HepG2 (cell line): Measurements from ENCODE around the gene SURF1. TPM values are rescaled to one million over a fixed set of nuclear protein-coding genes. Genes with fewer than 3 reads are reported as not detected.

Source experiments
- ATAC-seq: fragments of 200-7000 bp; cut with Tn5 transposase; 3 replicates; pipeline ENCODE4 v1.9.1; 2020; ENCODE audit warnings: mild to moderate bottlenecking, moderate library complexity
- BruUV-seq: library from RNA; stranded (reverse); fragments of 400-500 nt; replicated peaks from 2 replicates; lab custom pipeline; 2021; lab: Mats Ljungman, UMichigan
- CTCF ChIA-PET: fragments of 300-600 bp; formaldehyde crosslinking; extraction: SDS; loops from one replicate; lab custom pipeline; 2021; ENCODE audit warnings: low total read pairs, inconsistent platforms, low intra/inter-chr PET ratio; lab: Yijun Ruan, JAX
- POLR2A ChIA-PET: fragments of 350-600 bp; sonication (Branson Sonifier 250); formaldehyde crosslinking; loops from one replicate; lab custom pipeline; 2020; ENCODE audit warnings: antibody characterized with exemption, inconsistent platforms; lab: Yijun Ruan, JAX
- DNase-seq: peaks from one replicate; pipeline ENCODE4 v3.0.0-alpha.2; 2015; ENCODE audit warnings: low spot score
- FAIRE-seq: peaks from 3 replicates; lab custom pipeline; 2011; peaks lifted over from hg19 to GRCh38; lab: Jason Lieb, UNC
- H2AFZ ChIP-seq: one replicate; pipeline ENCODE4 v1.6.1; 2011; ENCODE audit warnings: low read length, inconsistent platforms
- H3K27ac ChIP-seq: fragments of 300-600 bp; 3 replicates; pipeline ENCODE4 v1.8.0; 2011; ENCODE audit warnings: mixed run types, mild to moderate bottlenecking, mixed read lengths, low read length, inconsistent platforms; ENCODE audit not compliant: insufficient read depth; ENCODE audit errors: extremely low read length
- H3K27me3 ChIP-seq, 2 experiments: fragments of 200-600 bp in 1 of 2; 2 replicates in 1 of 2; 3 replicates in 1 of 2; pipeline versions ENCODE4 v1.6.0 to v1.8.0; 2011; ENCODE audit warnings: low read length in 2 of 2, mild to moderate bottlenecking in 2 of 2, moderate library complexity in 2 of 2, inconsistent platforms in 1 of 2; ENCODE audit not compliant: insufficient read depth in 2 of 2, control insufficient read depth in 1 of 2
- H3K36me3 ChIP-seq, 2 experiments: fragments of 200-600 bp in 1 of 2; replicated peaks in 1 of 2; 2 replicates in 1 of 2; 3 replicates in 1 of 2; pipeline versions ENCODE4 v1.5.1 to v1.8.0; 2011; ENCODE audit warnings: low read length in 2 of 2, inconsistent platforms in 1 of 2; ENCODE audit not compliant: insufficient read depth in 2 of 2, control insufficient read depth in 1 of 2
- H3K4me1 ChIP-seq: 2 replicates; pipeline ENCODE4 v1.5.1; 2012; ENCODE audit warnings: low read length, inconsistent platforms; ENCODE audit not compliant: insufficient read depth
- H3K4me2 ChIP-seq: 2 replicates; pipeline ENCODE4 v1.6.0; 2011; ENCODE audit warnings: low read depth, low read length, inconsistent platforms
- H3K4me3 ChIP-seq, 3 experiments: fragments of 200-600 bp in 1 of 3; sonication (generic), shearing (Covaris generic) in 1 of 3; replicated peaks in 1 of 3; 2 replicates each; pipeline ENCODE4 v1.5.1; 2011 to 2016; ENCODE audit warnings: low read length in 3 of 3, inconsistent platforms in 2 of 3, low read depth in 2 of 3, mild to moderate bottlenecking in 2 of 3, control low read depth in 1 of 3, mixed read lengths in 1 of 3; ENCODE audit not compliant: insufficient read depth in 1 of 3
- H3K79me2 ChIP-seq: one replicate; pipeline ENCODE4 v1.6.1; 2011; ENCODE audit warnings: low read length, inconsistent platforms; ENCODE audit not compliant: insufficient read depth
- H3K9ac ChIP-seq: 2 replicates; pipeline ENCODE4 v1.6.0; 2011; ENCODE audit warnings: mild to moderate bottlenecking, low read depth, low read length, inconsistent platforms; ENCODE audit not compliant: insufficient read depth
- H3K9me3 ChIP-seq: 2 replicates; pipeline ENCODE4 v1.5.1; 2012; ENCODE audit warnings: mild to moderate bottlenecking, low read length
- H4K20me1 ChIP-seq: 2 replicates; pipeline ENCODE4 v1.6.0; 2011; ENCODE audit warnings: inconsistent platforms, mild to moderate bottlenecking, low read length, moderate library complexity; ENCODE audit not compliant: insufficient read depth
- AGO2 ChIP-seq: fragments of 200-400 bp; formaldehyde crosslinking; optimal IDR thresholded peaks from 2 replicates; pipeline ENCODE3; 2017; ENCODE audit warnings: mild to moderate bottlenecking, low read depth, low read length, moderate library complexity
- CEBPG ChIP-seq: IDR thresholded peaks from 2 replicates; pipeline ENCODE4 v1.6.1; 2016
- CENPT ChIP-seq: sonication (generic); formaldehyde crosslinking; IDR thresholded peaks from 2 replicates; pipeline ENCODE4 v1.8.0; 2022; ENCODE audit warnings: low read depth, mild to moderate bottlenecking, moderate library complexity, missing genetic modification reagents
- DZIP1 ChIP-seq: sonication (generic); formaldehyde crosslinking; IDR thresholded peaks from 2 replicates; pipeline ENCODE4 v1.5.0; 2020; ENCODE audit warnings: mild to moderate bottlenecking, missing genetic modification reagents
- KDM4B ChIP-seq: sonication (generic); formaldehyde crosslinking; IDR thresholded peaks from 2 replicates; pipeline ENCODE4 v1.4.0; 2020; ENCODE audit warnings: missing genetic modification reagents
- MLXIP ChIP-seq: sonication (generic); formaldehyde crosslinking; IDR thresholded peaks from 2 replicates; pipeline ENCODE4 v1.9.0; 2021; ENCODE audit warnings: missing genetic modification reagents, borderline replicate concordance
- POLR2A ChIP-seq, 2 experiments: IDR thresholded peaks; 2 replicates each; pipeline ENCODE4 v1.6.1; 2011; ENCODE audit warnings: low read depth in 2 of 2, low read length in 2 of 2, mild to moderate bottlenecking in 1 of 2, moderate library complexity in 1 of 2; ENCODE audit not compliant: insufficient read depth in 1 of 2
- SKI ChIP-seq: fragments of 450-650 bp; IDR thresholded peaks from one replicate; pipeline ENCODE4 v1.6.1; 2018; ENCODE audit warnings: mild to moderate bottlenecking; ENCODE audit not compliant: partially characterized antibody
- STAT6 ChIP-seq: sonication (generic); formaldehyde crosslinking; IDR thresholded peaks from 2 replicates; pipeline ENCODE4 v1.4.0; 2020; ENCODE audit warnings: missing genetic modification reagents, mild to moderate bottlenecking, borderline replicate concordance
- TEAD2 ChIP-seq: sonication (generic); formaldehyde crosslinking; IDR thresholded peaks from 2 replicates; pipeline ENCODE4 v1.9.0; 2021; ENCODE audit warnings: missing genetic modification reagents
- ZFP36 ChIP-seq: fragments of 150-350 bp; IDR thresholded peaks from 2 replicates; pipeline ENCODE4 v1.6.1; 2018; ENCODE audit warnings: borderline replicate concordance, low read length, low read depth; ENCODE audit not compliant: partially characterized antibody
- ZNF296 ChIP-seq: sonication (generic); formaldehyde crosslinking; conservative IDR thresholded peaks from 2 replicates; pipeline ENCODE4 v1.5.0; 2020; ENCODE audit warnings: mild to moderate bottlenecking, missing genetic modification reagents
- ZNF547 ChIP-seq: sonication (generic); formaldehyde crosslinking; IDR thresholded peaks from 2 replicates; pipeline ENCODE4 v1.5.1; 2020; ENCODE audit warnings: mild to moderate bottlenecking, missing genetic modification reagents
- ZNF556 ChIP-seq: sonication (generic); formaldehyde crosslinking; IDR thresholded peaks from 2 replicates; pipeline ENCODE4 v1.4.0; 2020; ENCODE audit warnings: mild to moderate bottlenecking, missing genetic modification reagents, borderline replicate concordance
- ZSCAN31 ChIP-seq: sonication (generic); formaldehyde crosslinking; IDR thresholded peaks from 2 replicates; pipeline ENCODE4 v1.5.0; 2020; ENCODE audit warnings: low read depth, mild to moderate bottlenecking, missing genetic modification reagents
- WGBS: methylation state at CpG from one replicate; pipeline ENCODE4 v1.1.6; 2017; ENCODE audit warnings: low lambda C conversion rate; 5-methylcytosine and 5-hydroxymethylcytosine counted together
- in situ Hi-C: cut with HindIII; loops from 2 replicates; pipeline ENCODE4 v1.10.0; 2017; ENCODE audit warnings: low pct_unique_long_range_greater_than_20kb; ENCODE audit not compliant: extremely low pct_ligation_motif_present
- intact Hi-C: fragments of 100-400 bp; cut with micrococcal nuclease; formaldehyde crosslinking; loops from one replicate; pipeline ENCODE4 v1.10.0; 2022; ENCODE audit not compliant: unreplicated experiment
- polyA plus RNA-seq, 8 experiments: library from polyadenylated mRNA; depleted of rRNA in 3 of 8; stranded (reverse) in 7 of 8; unstranded in 1 of 8; fragments of >200 nt; fragmentation: Illumina TruSeq in 4 of 8; extraction: Trizol in 4 of 8; gene quantifications; 2 replicates each; pipeline versions ENCODE4 v1.2.1 to v1.2.3, GENCODE V29; 2011 to 2016; ENCODE audit warnings: low read depth in 4 of 8, missing spikeins in 1 of 8, mixed read lengths in 1 of 8; ENCODE audit not compliant: insufficient read depth in 1 of 8
- total RNA-seq, 5 experiments: library from RNA; depleted of rRNA; stranded (reverse); fragments of >200 nt; fragmentation: Illumina TruSeq; extraction: Trizol; gene quantifications; 2 replicates each; pipeline ENCODE4 v1.2.3, GENCODE V29; 2016; ENCODE audit warnings: low read depth in 1 of 5

Gene SURF1
- total and polyA plus RNA-seq, 2 of the 13 experiments (the other 11 are each of a cell fraction or from before 2014, with no cell fraction given) = 17.8 to 40.7 TPM

GRCh38 chr9:133335924-133336811, 20.1 kb downstream of the SURF1 start, which contains the start of gene SURF6:
SURF6 (minus strand) TSS chr9:133336188; CDS start chr9:133336132, 56 bp downstream.
- DNase-seq = peak; percentile 78
- no peaks in the 10 kb centered on the region; a peak in 1 of 5 replicates for H3K27me3 ChIP-seq
- H3K4me3 ChIP-seq = peak within 1 kb of the TSS; percentile 82 to 91 (median 84)
- H4K20me1 ChIP-seq = 0 out of 2 replicates have a peak, but pooled peaks cover 5% of the 10 kb centered on the region
- peak; percentile 26 for FAIRE-seq
- peak; percentile 90 for ATAC-seq
- 25% methylated on average over 26 of the region's 70 CpGs for WGBS
- peaks cover 21 to 49% of the 10 kb centered on the region in 2 experiments; a peak in 4 of 5 replicates for H3K36me3 ChIP-seq
- BruUV-seq = TSS peak; percentile 89
- peak within 1 kb of the TSS; percentile 91 for H3K9ac ChIP-seq
- intact Hi-C loops (no loop called here), in situ Hi-C loops (no loop called here)
- H3K9me3 ChIP-seq = no peaks in the 10 kb centered on the region
- H3K79me2 ChIP-seq = peaks cover 26% of the 10 kb centered on the region
- H3K27ac ChIP-seq = peak within 1 kb of the TSS; percentile 70
- H3K4me2 ChIP-seq = peak within 1 kb of the TSS; percentile 85
- H3K4me1 ChIP-seq = peaks cover 22% of the 10 kb centered on the region
- H2AFZ ChIP-seq = no peak within 1 kb of the TSS
- POLR2A ChIA-PET = interaction anchor here (1.6 kb wide), 1 partner anchor 12 kb away, joined by 7 read pairs; the partner anchor contains the start of genes MED22 and RPL7A
- CTCF ChIA-PET = no interaction called here
- TF ChIP-seq ZNF556 (CRISPR knock-in tag) (peak; percentile 64; the same call in 1 of the 2 replicates), AGO2 (peak; percentile 95), STAT6 (CRISPR knock-in tag) (no peak), CENPT (CRISPR knock-in tag) (no peak), SKI (peak; percentile 51), ZNF296 (peak; percentile 29; the same call in 1 of the 2 replicates), DZIP1 (CRISPR knock-in tag) (no peak), TEAD2 (no peak), KDM4B (CRISPR knock-in tag) (no peak; the same call in 1 of the 2 replicates), ZNF547 (CRISPR knock-in tag) (peak; percentile 80), MLXIP (CRISPR knock-in tag) (no peak), ZSCAN31 (CRISPR knock-in tag) (0 out of 2 replicates have a peak, but pooled peaks have one; percentile 74), POLR2A (IDR thresholded peaks at IDR 0.05; ENCODE audit: insufficient read depth in 1 of 2, low read depth in 2 of 2, low read length in 2 of 2) (peak; percentile 78 to 92), CEBPG (CRISPR knock-in tag) (peak; percentile 46), ZFP36 (no peak)
